Neural cell (in vitro differentiated cells): ENCODE results near the gene MLLT3. TPM values are rescaled to one million over a fixed set of nuclear protein-coding genes. Genes with fewer than 3 reads are reported as not detected.

Source experiments
- H2AFZ ChIP-seq: fragments of 200-600, 300-800 bp; sonication (generic), shearing (Covaris generic); 2 replicates; pipeline ENCODE4 v1.6.0; 2014; ENCODE audit warnings: low read depth, mild to moderate bottlenecking, antibody characterized with exemption, low read length, moderate library complexity
- H3F3A ChIP-seq: fragments of 200-600 bp; shearing (Covaris generic); 2 replicates; pipeline ENCODE4 v1.6.1; 2016; ENCODE audit warnings: mild to moderate bottlenecking, moderate library complexity, mixed read lengths, antibody characterized with exemption, low read length; ENCODE audit not compliant: insufficient read depth, poor library complexity, severe bottlenecking
- H3K27ac ChIP-seq: fragments of 200-600, 300-800 bp; sonication (generic), shearing (Covaris generic); 2 replicates; pipeline ENCODE4 v1.5.1; 2014; ENCODE audit warnings: mild to moderate bottlenecking, low read length, moderate library complexity
- H3K27me3 ChIP-seq: fragments of 300-800, 200-600 bp; sonication (generic), shearing (Covaris generic); 2 replicates; pipeline ENCODE4 v1.6.0; 2014; ENCODE audit warnings: mild to moderate bottlenecking, low read depth, low read length, moderate library complexity; ENCODE audit not compliant: insufficient read depth
- H3K36me3 ChIP-seq: fragments of 300-800, 200-600 bp; sonication (generic), shearing (Covaris generic); 2 replicates; pipeline ENCODE4 v1.5.1; 2014; ENCODE audit warnings: mild to moderate bottlenecking, antibody characterized with exemption, low read length, moderate library complexity; ENCODE audit not compliant: insufficient read depth
- H3K4me2 ChIP-seq: fragments of 300-800, 200-600 bp; sonication (generic), shearing (Covaris generic); 2 replicates; pipeline ENCODE4 v1.6.0; 2014; ENCODE audit warnings: mild to moderate bottlenecking, low read length
- H3K4me3 ChIP-seq: fragments of 300-800, 200-600 bp; sonication (generic), shearing (Covaris generic); 2 replicates; pipeline ENCODE4 v1.5.1; 2014; ENCODE audit warnings: mild to moderate bottlenecking, low read length, moderate library complexity
- H3K79me2 ChIP-seq: fragments of 200-600 bp; shearing (Covaris generic); replicated peaks from 2 replicates; pipeline ENCODE4 v1.6.0; 2014; ENCODE audit warnings: mild to moderate bottlenecking, low read length, moderate library complexity; ENCODE audit not compliant: insufficient read depth
- H3K9ac ChIP-seq: fragments of 300-800, 200-600 bp; sonication (generic), shearing (Covaris generic); 2 replicates; pipeline ENCODE4 v1.6.1; 2016; ENCODE audit warnings: mild to moderate bottlenecking, low read length, mixed read lengths
- H3K9me2 ChIP-seq: fragments of 200-600 bp; shearing (Covaris generic); 2 replicates; pipeline ENCODE4 v1.6.1; 2016; ENCODE audit warnings: mild to moderate bottlenecking, low read length, mixed read lengths; ENCODE audit not compliant: insufficient read depth
- H3K9me3 ChIP-seq: fragments of 200-600, 300-800 bp; sonication (generic), shearing (Covaris generic); 2 replicates; pipeline ENCODE4 v1.6.1; 2016; ENCODE audit warnings: mild to moderate bottlenecking, mixed run types, low read length, moderate library complexity, mixed read lengths
- H4K20me1 ChIP-seq: fragments of 200-600 bp; shearing (Covaris generic); 2 replicates; pipeline ENCODE4 v1.6.1; 2016; ENCODE audit warnings: mild to moderate bottlenecking, mixed run types; ENCODE audit not compliant: insufficient read depth
- CTCF ChIP-seq: fragments of 450-650 bp; IDR thresholded peaks from 2 replicates; pipeline ENCODE4 v1.5.1; 2014; ENCODE audit warnings: antibody characterized with exemption, mild to moderate bottlenecking, moderate library complexity; ENCODE audit not compliant: poor library complexity, severe bottlenecking
- EP300 ChIP-seq: fragments of 450-650 bp; conservative IDR thresholded peaks from 2 replicates; pipeline ENCODE4 v1.6.1; 2014; ENCODE audit warnings: antibody characterized with exemption, mild to moderate bottlenecking, moderate library complexity; ENCODE audit not compliant: poor library complexity, severe bottlenecking
- EZH2 ChIP-seq: fragments of 200-600, 300-800 bp; shearing (Covaris generic), sonication (generic); IDR thresholded peaks from 2 replicates; pipeline ENCODE4 v1.6.1; 2014; ENCODE audit warnings: antibody characterized with exemption, low read length, borderline replicate concordance, mild to moderate bottlenecking; ENCODE audit not compliant: insufficient read depth, poor library complexity, severe bottlenecking
- MXI1 ChIP-seq: fragments of 450-650 bp; conservative IDR thresholded peaks from 2 replicates; pipeline ENCODE4 v1.6.1; 2014; ENCODE audit warnings: antibody characterized with exemption, mild to moderate bottlenecking; ENCODE audit not compliant: poor library complexity, severe bottlenecking
- POLR2AphosphoS5 ChIP-seq: IDR thresholded peaks from 2 replicates; pipeline ENCODE4 v1.6.1; 2012
- RAD21 ChIP-seq: fragments of 450-650 bp; conservative IDR thresholded peaks from 2 replicates; pipeline ENCODE4 v1.6.1; 2014; ENCODE audit warnings: antibody characterized with exemption, mild to moderate bottlenecking, moderate library complexity
- SMC3 ChIP-seq: fragments of 450-650 bp; conservative IDR thresholded peaks from 2 replicates; pipeline ENCODE4 v1.6.1; 2014; ENCODE audit warnings: antibody characterized with exemption, mild to moderate bottlenecking, moderate library complexity; ENCODE audit not compliant: poor library complexity
- TAF1 ChIP-seq: IDR thresholded peaks from 2 replicates; pipeline ENCODE4 v1.6.1; 2012; ENCODE audit warnings: low read depth
- polyA plus RNA-seq: library from polyadenylated mRNA; depleted of rRNA; stranded (reverse); fragments of >200 nt; gene quantifications from 2 replicates; pipeline ENCODE4 v1.2.3, GENCODE V29; 2014
- TF ChIP-seq, protein P1 (sequence below): IDR thresholded peaks from 2 replicates; pipeline ENCODE4 v1.6.1; 2012; ENCODE audit warnings: borderline replicate concordance

MLLT3 gene
- polyA plus RNA-seq, 1 donor from 2014 or later = 61.5 TPM

- Histone ChIP-seq H3K4me2 (no peak overlapping the region), H3K4me3 (no peak overlapping the region), H2AFZ (no peak overlapping the region), H3K79me2 (peaks cover 36% of the 10 kb centered on the region), H3K9ac (no peak overlapping the region), H3K27me3 (no peaks in the 10 kb centered on the region), H3K27ac (no peak overlapping the region), H3K9me3 (no peaks in the 10 kb centered on the region), H3F3A (no peaks in the 10 kb centered on the region), H4K20me1 (no peaks in the 10 kb centered on the region), H3K9me2 (no peaks in the 10 kb centered on the region), H3K36me3 (no peaks in the 10 kb centered on the region)
- TF ChIP-seq POLR2AphosphoS5 (no peak), MXI1 (no peak), EP300 (no peak), EZH2 (no peak), TAF1 (no peak), SMC3 (no peak), RAD21 (no peak), CTCF (no peak)
- TF ChIP-seq, protein P1, sequence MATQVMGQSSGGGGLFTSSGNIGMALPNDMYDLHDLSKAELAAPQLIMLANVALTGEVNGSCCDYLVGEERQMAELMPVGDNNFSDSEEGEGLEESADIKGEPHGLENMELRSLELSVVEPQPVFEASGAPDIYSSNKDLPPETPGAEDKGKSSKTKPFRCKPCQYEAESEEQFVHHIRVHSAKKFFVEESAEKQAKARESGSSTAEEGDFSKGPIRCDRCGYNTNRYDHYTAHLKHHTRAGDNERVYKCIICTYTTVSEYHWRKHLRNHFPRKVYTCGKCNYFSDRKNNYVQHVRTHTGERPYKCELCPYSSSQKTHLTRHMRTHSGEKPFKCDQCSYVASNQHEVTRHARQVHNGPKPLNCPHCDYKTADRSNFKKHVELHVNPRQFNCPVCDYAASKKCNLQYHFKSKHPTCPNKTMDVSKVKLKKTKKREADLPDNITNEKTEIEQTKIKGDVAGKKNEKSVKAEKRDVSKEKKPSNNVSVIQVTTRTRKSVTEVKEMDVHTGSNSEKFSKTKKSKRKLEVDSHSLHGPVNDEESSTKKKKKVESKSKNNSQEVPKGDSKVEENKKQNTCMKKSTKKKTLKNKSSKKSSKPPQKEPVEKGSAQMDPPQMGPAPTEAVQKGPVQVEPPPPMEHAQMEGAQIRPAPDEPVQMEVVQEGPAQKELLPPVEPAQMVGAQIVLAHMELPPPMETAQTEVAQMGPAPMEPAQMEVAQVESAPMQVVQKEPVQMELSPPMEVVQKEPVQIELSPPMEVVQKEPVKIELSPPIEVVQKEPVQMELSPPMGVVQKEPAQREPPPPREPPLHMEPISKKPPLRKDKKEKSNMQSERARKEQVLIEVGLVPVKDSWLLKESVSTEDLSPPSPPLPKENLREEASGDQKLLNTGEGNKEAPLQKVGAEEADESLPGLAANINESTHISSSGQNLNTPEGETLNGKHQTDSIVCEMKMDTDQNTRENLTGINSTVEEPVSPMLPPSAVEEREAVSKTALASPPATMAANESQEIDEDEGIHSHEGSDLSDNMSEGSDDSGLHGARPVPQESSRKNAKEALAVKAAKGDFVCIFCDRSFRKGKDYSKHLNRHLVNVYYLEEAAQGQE = no peak
Observed at GRCh38 chr9:20486552-20486951, 135.7 kb downstream of the MLLT3 start.

DNA sequence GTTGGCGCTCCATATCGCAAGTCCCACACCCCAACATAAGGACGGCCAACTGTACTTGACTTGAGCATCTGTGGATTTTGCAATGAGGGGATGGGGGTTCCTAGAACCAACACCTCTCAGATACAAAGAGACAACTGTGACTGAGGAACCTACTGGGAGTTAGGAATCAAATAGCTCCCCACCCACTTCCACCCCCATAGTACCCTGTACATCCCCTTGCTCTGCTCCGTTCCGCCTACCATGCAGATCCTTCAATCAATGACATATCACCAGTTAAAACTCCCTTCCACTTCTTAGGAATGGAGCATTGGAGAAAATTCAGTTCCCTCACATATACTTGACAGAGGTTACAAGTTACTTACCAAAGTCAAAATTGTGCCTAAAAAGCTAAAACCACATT is 140.9 kb downstream of the MLLT3 start:
- no peaks in the 10 kb centered on the region for H3K9me3 ChIP-seq
- no peaks in the 10 kb centered on the region for H3K36me3 ChIP-seq
- H3K27me3 ChIP-seq = no peaks in the 10 kb centered on the region
- no peak overlapping the region for H3K4me2 ChIP-seq
- H3K4me3 ChIP-seq = no peak overlapping the region
- no peaks in the 10 kb centered on the region for H3F3A ChIP-seq
- peaks cover 6% of the 10 kb centered on the region for H3K79me2 ChIP-seq
- no peak overlapping the region for H3K27ac ChIP-seq
- no peak overlapping the region for H2AFZ ChIP-seq
- no peak overlapping the region for H3K9ac ChIP-seq
- no peak for TF ChIP-seq SMC3
- TF ChIP-seq POLR2AphosphoS5 = no peak
- TF ChIP-seq, protein P1 = no peak
- TF ChIP-seq TAF1 = no peak
- no peak for TF ChIP-seq EP300
- no peak for TF ChIP-seq CTCF
- no peak for TF ChIP-seq RAD21
- no peak for TF ChIP-seq MXI1
- no peak for TF ChIP-seq EZH2
- no peaks in the 10 kb centered on the region for H4K20me1 ChIP-seq
- no peaks in the 10 kb centered on the region for H3K9me2 ChIP-seq
